MG63 (cell line): ENCODE measurements around the gene SPTBN4. TPM values are rescaled to one million over a fixed set of nuclear protein-coding genes. Genes with fewer than 3 reads are reported as not detected.

ENCODE experiments used
- total RNA-seq: library from RNA; depleted of rRNA; stranded (reverse); fragments of >200 nt; shearing (Covaris generic); gene quantifications from 2 replicates; pipeline ENCODE4 v1.2.3, GENCODE V29; 2014; ENCODE audit warnings: low replicate concordance; rRNA removed

Gene SPTBN4
- total RNA-seq, 1 experiment from 2014 or later: 0.16 TPM

Other genes with a start within 250 kb of the SPTBN4 start
- not detected in 2 replicates for gene TTC9B, start 248.6 kb upstream of the SPTBN4 start, total RNA-seq
- gene CCNP, start 240.3 kb upstream of the SPTBN4 start, total RNA-seq: not detected in 2 replicates
- gene AKT2, start 181.7 kb upstream of the SPTBN4 start, total RNA-seq: 104 and 131 TPM in 2 replicates
- 27.0 and 37.3 TPM in 2 replicates for gene C19orf47, start 118.6 kb upstream of the SPTBN4 start, total RNA-seq
- 141 and 144 TPM in 2 replicates for gene PLD3, start 118.3 kb upstream of the SPTBN4 start, total RNA-seq
- 0.22 and 0.69 TPM in 2 replicates for gene HIPK4, start 76.8 kb upstream of the SPTBN4 start, total RNA-seq
- 5.6 and 6.3 TPM in 2 replicates for gene PRX, start 53.6 kb upstream of the SPTBN4 start, total RNA-seq
- gene SERTAD1, start 41.0 kb upstream of the SPTBN4 start, total RNA-seq: 19.1 and 35.3 TPM in 2 replicates
- 15.9 and 38.3 TPM in 2 replicates for gene SERTAD3, start 22.7 kb upstream of the SPTBN4 start, total RNA-seq
- 140 and 179 TPM in 2 replicates for gene BLVRB, start 1.3 kb upstream of the SPTBN4 start, total RNA-seq
- gene SHKBP1, start 109.9 kb downstream of the SPTBN4 start, total RNA-seq: 61.7 and 105 TPM in 2 replicates
- gene LTBP4, start 134.4 kb downstream of the SPTBN4 start, total RNA-seq: 12.9 and 26.5 TPM in 2 replicates
- gene NUMBL, start 223.7 kb downstream of the SPTBN4 start, total RNA-seq: 42.1 and 42.8 TPM in 2 replicates
- gene COQ8B, start 249.9 kb downstream of the SPTBN4 start, total RNA-seq: 44.6 and 462 TPM in 2 replicates